Heart left ventricle (tissue), 16 donors: ENCODE results near the gene SYTL5. TPM values are rescaled to one million over a fixed set of nuclear protein-coding genes. Genes with fewer than 3 reads are reported as not detected.

Source experiments
- ATAC-seq, 4 donors: fragments of 200-7000 bp; cut with Tn5 transposase; one replicate each; pipeline ENCODE4 v1.9.1; 2020 to 2022; ENCODE audit warnings: moderate library complexity in 4 of 4, mild to moderate bottlenecking in 3 of 4, moderate number of reproducible peaks in 1 of 4
- DNase-seq, 5 donors: peaks; one replicate each; pipeline ENCODE4 v3.0.0-alpha.2; 2020
- H3K27ac ChIP-seq, 12 donors: fragments of 200-600 bp; sonication (generic) in 4 of 12; one replicate each; pipeline versions ENCODE4 v1.5.0 to v1.8.0; 2016 to 2022; ENCODE audit warnings: mild to moderate bottlenecking in 2 of 12
- H3K27me3 ChIP-seq, 9 donors: fragments of 200-600 bp; sonication (generic) in 2 of 9; one replicate each; pipeline versions ENCODE4 v1.5.1 to v1.8.0; 2016 to 2022; ENCODE audit warnings: mild to moderate bottlenecking in 3 of 9
- H3K36me3 ChIP-seq, 9 donors: fragments of 200-600 bp; sonication (generic) in 2 of 9; one replicate each; pipeline versions ENCODE4 v1.5.0 to v1.8.0; 2018 to 2022; ENCODE audit warnings: mild to moderate bottlenecking in 2 of 9
- H3K4me1 ChIP-seq, 12 donors: fragments of 200-600 bp; sonication (generic) in 4 of 12; one replicate each; pipeline versions ENCODE4 v1.5.0 to v1.8.0; 2016 to 2022; ENCODE audit warnings: mild to moderate bottlenecking in 3 of 12
- H3K4me3 ChIP-seq, 12 donors: fragments of 200-600 bp; sonication (generic) in 4 of 12; one replicate each; pipeline versions ENCODE4 v1.5.0 to v1.8.0; 2017 to 2022; ENCODE audit warnings: mild to moderate bottlenecking in 9 of 12, moderate library complexity in 4 of 12
- H3K9me3 ChIP-seq, 12 donors: fragments of 200-600 bp; sonication (generic) in 4 of 12; one replicate each; pipeline versions ENCODE4 v1.5.0 to v1.8.0; 2016 to 2022; ENCODE audit warnings: mild to moderate bottlenecking in 1 of 12
- POLR2A ChIP-seq, 2 donors: fragments of 450-650 bp; IDR thresholded peaks; one replicate each; pipeline ENCODE4 v1.6.1; 2017; ENCODE audit warnings: antibody characterized with exemption in 2 of 2, mild to moderate bottlenecking in 2 of 2, moderate library complexity in 2 of 2
- WGBS, 4 donors: extraction: QIAGEN DNeasy Blood & Tissue Kit in 2 of 4; methylation state at CpG; one replicate each; pipeline versions ENCODE4 v1.1.5 to v1.1.7; 2013 to 2018; 5-methylcytosine and 5-hydroxymethylcytosine counted together
- intact Hi-C, 10 donors: fragments of 100-400 bp; cut with DNase I; formaldehyde crosslinking; loops; one replicate each; pipeline versions ENCODE4 v1.11.1 to v1.14.2; 2022
- polyA plus RNA-seq, 2 donors: library from polyadenylated mRNA; stranded (reverse); fragments of 200-250 nt; gene quantifications; one replicate each; pipeline ENCODE4 v1.2.3, GENCODE V29; 2013
- total RNA-seq, 9 donors: library from RNA; depleted of rRNA in 2 of 9; stranded (reverse); fragments of >200 nt in 2 of 9; fragmentation: NEBNext Ultra II Directional in 3 of 9; extraction: Animal tissue kit (Norgen Biotek cat#: 25700) in 3 of 9; gene quantifications; one replicate each; pipeline versions ENCODE4 v1.1.0 to v1.2.4, GENCODE V29; 2016 to 2023
- TF ChIP-seq, protein P1 (sequence below), 12 donors: fragments of 200-600 bp; sonication (generic) in 4 of 12; IDR thresholded peaks; one replicate each; pipeline versions ENCODE4 v1.5.0 to v1.8.0; 2018 to 2022; ENCODE audit warnings: antibody characterized with exemption in 12 of 12, mild to moderate bottlenecking in 5 of 12
- donor health status: ischemic (EF 13 %, LVEDD 7.1; RV severe dilation, severe dysfunction).
- donor health status: healthy with polysubstance abuse.
- donor health status: DM: no; HTN: yes; CAD: no.
- donor health status: DM: no; HTN: no; CAD: no.
- donor health status: ischemic (EF 25% LVEDD 6.9; RV normal size, moderate dysfunction).
- donor health status: ischemic (EF 25% LVEDD 5.7; RV mildly dilated, moderate dysfunction).
- donor health status: healthy.
- donor health status: DM: yes; HTN: yes; CAD: no.
- donor health status: ischemic (EF 35%, LVEDD 5.7; RV mildly dilated, moderate dysfunction).
- donor health status: nonischemic (EF 11% LVEDD 7.7; RV severe dilation, severe dysfunction).
- donor health status: DM: yes; HTN: yes; CAD: no.
- donor health status: PGD.
- donor health status: ischemic (EF 29% LVEDD 5.4; RV normal size, mild dysfunction).
- donor health status: nonischemic (EF 23%, LVEDD 6.1; RV moderate dilation, normal function).

Gene SYTL5
- total and polyA plus RNA-seq, 11 donors = 0.04 to 2.8 (median 0.29) TPM; not detected in 2

GRCh38 chrX:38082309-38082708 lies 76.0 kb downstream of the SYTL5 start:
- DNase-seq (no peak), ATAC-seq (no peak)
- H3K36me3 ChIP-seq = no peaks in the 10 kb centered on the region
- peaks cover 0 to 13% (median 0%) of the 10 kb centered on the region in 9 donors for H3K27me3 ChIP-seq
- WGBS, 4 donors = 77 to 98% (median 91%) methylated on average over 2 of the region's 2 CpGs
- no peak overlapping the region for H3K4me3 ChIP-seq
- TF ChIP-seq, protein P1, sequence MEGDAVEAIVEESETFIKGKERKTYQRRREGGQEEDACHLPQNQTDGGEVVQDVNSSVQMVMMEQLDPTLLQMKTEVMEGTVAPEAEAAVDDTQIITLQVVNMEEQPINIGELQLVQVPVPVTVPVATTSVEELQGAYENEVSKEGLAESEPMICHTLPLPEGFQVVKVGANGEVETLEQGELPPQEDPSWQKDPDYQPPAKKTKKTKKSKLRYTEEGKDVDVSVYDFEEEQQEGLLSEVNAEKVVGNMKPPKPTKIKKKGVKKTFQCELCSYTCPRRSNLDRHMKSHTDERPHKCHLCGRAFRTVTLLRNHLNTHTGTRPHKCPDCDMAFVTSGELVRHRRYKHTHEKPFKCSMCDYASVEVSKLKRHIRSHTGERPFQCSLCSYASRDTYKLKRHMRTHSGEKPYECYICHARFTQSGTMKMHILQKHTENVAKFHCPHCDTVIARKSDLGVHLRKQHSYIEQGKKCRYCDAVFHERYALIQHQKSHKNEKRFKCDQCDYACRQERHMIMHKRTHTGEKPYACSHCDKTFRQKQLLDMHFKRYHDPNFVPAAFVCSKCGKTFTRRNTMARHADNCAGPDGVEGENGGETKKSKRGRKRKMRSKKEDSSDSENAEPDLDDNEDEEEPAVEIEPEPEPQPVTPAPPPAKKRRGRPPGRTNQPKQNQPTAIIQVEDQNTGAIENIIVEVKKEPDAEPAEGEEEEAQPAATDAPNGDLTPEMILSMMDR (IDR thresholded peaks at IDR 0.05) = no peak
- TF ChIP-seq POLR2A (IDR thresholded peaks at IDR 0.05) = no peak
- H3K27ac ChIP-seq = no peak overlapping the region
- H3K4me1 ChIP-seq = no peaks in the 10 kb centered on the region
- intact Hi-C loops = no loop called here
- H3K9me3 ChIP-seq = no peaks in the 10 kb centered on the region

DNA sequence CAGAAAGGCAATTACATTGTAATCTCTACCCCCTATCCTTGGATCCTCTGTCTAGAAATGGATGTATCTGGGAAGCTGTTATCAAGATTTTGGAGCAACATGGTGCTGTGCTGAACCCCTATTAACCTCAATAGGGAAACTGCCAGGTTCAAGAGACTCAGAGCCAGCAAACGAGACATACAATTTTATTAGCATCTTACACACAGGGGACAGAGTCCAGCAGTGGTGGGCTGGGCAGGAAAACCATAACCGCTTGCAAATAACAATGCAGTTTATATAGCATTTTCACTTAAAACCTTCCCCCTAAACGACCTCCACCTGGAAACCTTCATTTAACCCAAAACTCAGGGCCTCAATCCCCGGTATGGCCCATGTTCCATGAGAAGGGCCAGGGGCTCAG lies 79.5 kb downstream of the SYTL5 start:
- no peaks in the 10 kb centered on the region for H3K4me1 ChIP-seq
- no peak overlapping the region for H3K4me3 ChIP-seq
- H3K9me3 ChIP-seq = no peaks in the 10 kb centered on the region
- ATAC-seq (no peak), DNase-seq (no peak)
- no peak overlapping the region for H3K27ac ChIP-seq
- peaks cover 0 to 13% (median 0%) of the 10 kb centered on the region in 9 donors for H3K27me3 ChIP-seq
- WGBS, 4 donors = 62 to 87% (median 74%) methylated on average over 4 of the region's 4 CpGs
- H3K36me3 ChIP-seq = no peaks in the 10 kb centered on the region
- no peak for TF ChIP-seq POLR2A (IDR thresholded peaks at IDR 0.05)
- TF ChIP-seq, protein P1 (IDR thresholded peaks at IDR 0.05) = no peak
- intact Hi-C loops = no loop called here

- 70 to 86% (median 77%) methylated on average over 4 of the region's 4 CpGs for WGBS, 4 donors
- TF ChIP-seq, protein P1 (IDR thresholded peaks at IDR 0.05) = no peak
- TF ChIP-seq POLR2A (IDR thresholded peaks at IDR 0.05) = no peak
- DNase-seq (no peak), ATAC-seq (no peak)
- Histone ChIP-seq H3K4me1 (no peaks in the 10 kb centered on the region), H3K36me3 (no peaks in the 10 kb centered on the region), H3K4me3 (no peak overlapping the region), H3K9me3 (no peaks in the 10 kb centered on the region), H3K27ac (no peak overlapping the region), H3K27me3 (peaks cover 0 to 11% (median 0%) of the 10 kb centered on the region in 9 donors)
- intact Hi-C loops = no loop called here
These were observed 80.3 kb downstream of the SYTL5 start for GRCh38 chrX:38086451-38087215.

DNA sequence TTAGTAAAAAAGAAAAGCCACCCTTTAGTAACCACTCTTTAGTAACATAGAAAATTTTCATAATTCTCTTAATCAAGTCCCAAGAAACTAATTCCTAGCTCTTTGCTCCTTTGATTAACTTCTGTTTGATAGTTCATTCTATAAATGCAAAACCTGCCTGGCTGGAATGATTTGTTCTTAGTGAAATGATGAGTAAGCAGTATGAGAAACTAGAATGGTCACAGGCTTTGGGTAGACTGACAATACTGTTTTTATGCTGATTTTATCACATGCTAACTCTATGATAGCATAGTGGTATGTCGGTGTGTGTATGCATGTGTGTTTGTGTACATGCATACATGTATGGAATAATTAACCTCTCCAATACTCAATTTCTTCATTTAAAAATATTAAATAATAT lies 81.2 kb downstream of the SYTL5 start:
- Histone ChIP-seq H3K4me1 (no peaks in the 10 kb centered on the region), H3K4me3 (no peak overlapping the region), H3K27ac (no peak overlapping the region), H3K36me3 (no peaks in the 10 kb centered on the region), H3K9me3 (no peaks in the 10 kb centered on the region), H3K27me3 (peaks cover 0 to 5% (median 0%) of the 10 kb centered on the region in 9 donors)
- intact Hi-C loops = no loop called here
- TF ChIP-seq, protein P1 (IDR thresholded peaks at IDR 0.05) = no peak
- no peak for TF ChIP-seq POLR2A (IDR thresholded peaks at IDR 0.05)
- no peak for ATAC-seq
- DNase-seq = no peak
- 91 to 100% (median 95%) methylated on average over 1 of the region's 1 CpG for WGBS, 4 donors
